ENCODE results near the gene UGT8. TPM values are rescaled to one million over a fixed set of nuclear protein-coding genes. Genes with fewer than 3 reads are reported as not detected.

UGT8 gene
- total and polyA plus RNA-seq, 4 donors = not detected

- Histone ChIP-seq H3K27me3 (ENCODE audit: control insufficient read depth in 4 of 4, insufficient read depth in 4 of 4, low read length in 3 of 4) (peaks cover 0 to 4% (median 0%) of the 10 kb centered on the region in 4 donors), H3K9me3 (ENCODE audit: control insufficient read depth in 4 of 4, low read length in 3 of 4) (no peaks in the 10 kb centered on the region), H3K36me3 (ENCODE audit: control insufficient read depth in 4 of 4, insufficient read depth in 3 of 4, low read depth in 1 of 4, low read length in 3 of 4) (no peaks in the 10 kb centered on the region), H3K4me1 (ENCODE audit: control insufficient read depth in 4 of 4, insufficient read depth in 4 of 4, low read length in 3 of 4) (no peaks in the 10 kb centered on the region), H3K27ac (ENCODE audit: low read depth in 1 of 2, low read length in 2 of 2) (no peak overlapping the region), H3K9ac (ENCODE audit: low read depth in 1 of 2, low read length in 2 of 2) (no peak overlapping the region), H3K4me3 (ENCODE audit: low read depth in 1 of 3, low read length in 3 of 3) (no peak overlapping the region)
- DNase-seq (ENCODE audit: low spot score) = no peak
- 79% methylated on average over 2 of the region's 2 CpGs for WGBS
- TF ChIP-seq YY1 (IDR thresholded peaks at IDR 0.05) = no peak
- TF ChIP-seq ZBTB33 (IDR thresholded peaks at IDR 0.05) = no peak
- TF ChIP-seq EGR1 (IDR thresholded peaks at IDR 0.05; ENCODE audit: low read depth in 2 of 2) = no peak
- no peak for TF ChIP-seq TAF1 (conservative IDR thresholded peaks at IDR 0.05)
- no peak for TF ChIP-seq HNF4A (conservative IDR thresholded peaks at IDR 0.05)
- TF ChIP-seq GABPA (IDR thresholded peaks at IDR 0.05 in 1 of 2, conservative IDR thresholded peaks at IDR 0.05 in 1 of 2) = no peak
- TF ChIP-seq SP1 (IDR thresholded peaks at IDR 0.05) = no peak
- TF ChIP-seq HNF4G (IDR thresholded peaks at IDR 0.05) = no peak
These were observed 27.6 kb downstream of the UGT8 start for GRCh38 chr4:114626196-114626595.

DNA sequence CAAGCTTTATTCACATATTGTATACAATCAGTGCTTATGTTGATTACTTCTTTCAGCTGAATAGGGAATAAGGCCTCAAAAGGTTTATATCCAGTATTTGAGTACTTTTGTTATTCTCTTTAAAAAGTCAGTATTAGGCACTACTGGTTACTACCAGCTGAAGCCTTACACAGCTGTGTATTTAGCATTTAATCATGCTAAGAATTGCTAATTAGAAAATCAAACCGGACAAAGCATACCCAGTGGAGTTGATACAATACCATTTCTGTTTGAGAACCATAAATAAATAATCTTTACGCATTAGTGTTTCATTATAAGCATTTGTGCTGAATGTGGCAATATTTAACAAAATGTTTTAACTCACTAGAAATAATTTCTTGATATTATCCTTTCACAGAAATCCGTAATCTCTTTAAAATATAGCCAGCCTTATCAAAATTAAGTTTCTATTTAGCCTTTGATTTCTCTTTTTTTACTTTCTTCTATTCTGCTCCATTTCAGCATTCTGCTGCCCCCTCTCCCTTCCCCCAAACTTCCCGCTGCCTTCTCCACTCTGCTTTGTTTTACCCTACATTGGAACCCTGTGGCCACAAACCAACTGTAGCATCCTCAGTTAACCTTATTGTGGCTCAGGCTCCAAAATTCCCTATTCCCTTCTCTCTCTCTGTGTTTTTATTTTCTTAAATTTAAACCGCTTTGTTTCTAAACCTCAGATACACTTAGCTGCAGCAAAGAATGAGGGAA, 37.8 kb downstream of the UGT8 start:
- Histone ChIP-seq H3K4me3 (ENCODE audit: low read depth in 1 of 3, low read length in 3 of 3) (no peak overlapping the region), H3K27me3 (ENCODE audit: control insufficient read depth in 4 of 4, insufficient read depth in 4 of 4, low read length in 3 of 4) (no peaks in the 10 kb centered on the region), H3K27ac (ENCODE audit: low read depth in 1 of 2, low read length in 2 of 2) (no peak overlapping the region), H3K36me3 (ENCODE audit: control insufficient read depth in 4 of 4, insufficient read depth in 3 of 4, low read depth in 1 of 4, low read length in 3 of 4) (no peaks in the 10 kb centered on the region), H3K9me3 (ENCODE audit: control insufficient read depth in 4 of 4, low read length in 3 of 4) (no peaks in the 10 kb centered on the region), H3K9ac (ENCODE audit: low read depth in 1 of 2, low read length in 2 of 2) (no peak overlapping the region), H3K4me1 (ENCODE audit: control insufficient read depth in 4 of 4, insufficient read depth in 4 of 4, low read length in 3 of 4) (no peaks in the 10 kb centered on the region)
- DNase-seq (ENCODE audit: low spot score) = no peak
- WGBS = 87% methylated on average over 5 of the region's 5 CpGs
- TF ChIP-seq ZBTB33 (IDR thresholded peaks at IDR 0.05) = no peak
- TF ChIP-seq EGR1 (IDR thresholded peaks at IDR 0.05; ENCODE audit: low read depth in 2 of 2) = no peak
- no peak for TF ChIP-seq RXRA (IDR thresholded peaks at IDR 0.05)
- no peak for TF ChIP-seq JUND (IDR thresholded peaks at IDR 0.05)
- no peak for TF ChIP-seq YY1 (IDR thresholded peaks at IDR 0.05)
- no peak for TF ChIP-seq FOXA2 (IDR thresholded peaks at IDR 0.05)

DNA sequence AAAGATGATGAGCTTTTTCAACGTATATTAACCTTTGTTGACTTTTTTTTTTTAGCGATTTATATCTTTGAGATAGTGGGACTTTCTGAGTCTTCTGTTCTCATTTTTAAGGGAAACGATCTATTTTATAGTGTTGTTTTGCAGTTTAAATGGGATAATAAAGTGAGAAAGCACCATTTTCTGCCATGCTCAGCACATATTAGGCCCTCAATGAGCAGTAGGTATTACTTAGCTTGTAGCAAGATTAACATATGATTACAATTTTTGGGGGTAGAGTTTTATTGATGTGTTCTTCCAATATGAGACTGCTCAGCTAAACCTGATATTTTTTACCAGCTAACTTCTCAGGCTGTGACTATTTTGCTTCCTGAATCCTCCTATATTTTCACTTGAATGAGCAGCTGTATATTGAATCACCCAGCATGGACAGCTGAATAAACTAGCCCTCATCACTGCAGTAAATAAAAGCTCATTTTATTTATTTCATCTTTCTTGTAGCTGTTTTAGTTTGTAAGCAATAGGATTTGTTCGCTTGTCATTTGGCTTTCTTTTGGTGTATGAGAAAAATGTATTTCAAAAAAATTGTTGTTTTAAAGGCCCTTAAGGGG, 43.7 kb downstream of the UGT8 start:
- Histone ChIP-seq H3K9ac (ENCODE audit: low read depth in 1 of 2, low read length in 2 of 2) (no peak overlapping the region), H3K4me1 (ENCODE audit: control insufficient read depth in 4 of 4, insufficient read depth in 4 of 4, low read length in 3 of 4) (no peaks in the 10 kb centered on the region), H3K9me3 (ENCODE audit: control insufficient read depth in 4 of 4, low read length in 3 of 4) (no peaks in the 10 kb centered on the region), H3K27ac (ENCODE audit: low read depth in 1 of 2, low read length in 2 of 2) (no peak overlapping the region), H3K36me3 (ENCODE audit: control insufficient read depth in 4 of 4, insufficient read depth in 3 of 4, low read depth in 1 of 4, low read length in 3 of 4) (no peaks in the 10 kb centered on the region), H3K27me3 (ENCODE audit: control insufficient read depth in 4 of 4, insufficient read depth in 4 of 4, low read length in 3 of 4) (peaks cover 0 to 3% (median 0%) of the 10 kb centered on the region in 4 donors), H3K4me3 (ENCODE audit: low read depth in 1 of 3, low read length in 3 of 3) (no peak overlapping the region)
- DNase-seq (ENCODE audit: low spot score) = no peak
- TF ChIP-seq EGR1 (IDR thresholded peaks at IDR 0.05; ENCODE audit: low read depth in 2 of 2) (no peak), FOXA1 (IDR thresholded peaks at IDR 0.05) (no peak), NR2F2 (IDR thresholded peaks at IDR 0.05) (no peak)
- WGBS = 83% methylated on average over 4 of the region's 4 CpGs

Measured in liver (tissue), 9 donors.